ENCODE measurements around the gene KRTAP5-7.

Gene KRTAP5-7

DNA sequence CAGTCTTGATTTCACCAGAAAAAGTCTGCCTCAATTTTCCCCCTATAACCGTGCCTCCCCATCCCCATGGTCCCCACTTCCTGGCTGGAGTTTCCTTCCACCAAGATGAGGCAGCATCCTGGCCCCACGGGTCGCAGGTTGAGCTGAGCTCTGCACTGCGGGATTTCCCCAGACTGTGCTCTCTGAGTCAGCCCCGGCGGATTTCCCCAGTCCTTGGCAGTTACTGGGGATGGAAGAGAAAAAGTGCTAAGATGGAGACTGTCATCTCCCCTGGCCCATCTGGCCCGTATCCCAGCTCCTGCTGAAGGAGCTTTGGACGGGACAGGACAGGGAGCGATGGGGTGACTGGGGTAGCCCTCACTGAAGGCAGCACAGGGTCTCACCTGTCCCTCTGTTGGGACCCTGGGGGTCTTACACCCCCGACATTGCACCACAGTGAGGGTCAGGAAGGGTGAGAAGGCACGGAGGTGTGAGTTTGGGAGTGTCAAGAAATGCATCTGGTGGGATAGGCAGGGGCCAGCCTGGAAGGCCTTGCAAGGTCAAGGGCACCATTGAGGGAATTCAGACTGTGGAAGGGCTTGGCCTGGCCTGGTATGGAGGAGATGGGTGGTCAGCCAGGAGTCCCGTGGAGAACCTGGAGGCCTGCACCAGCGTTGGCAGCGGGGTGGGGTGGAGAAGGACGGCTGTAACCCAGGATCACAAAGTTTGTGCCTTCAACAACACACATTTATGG is 37.6 kb upstream of the KRTAP5-7 start:
- peak; percentile 11 for DNase-seq (ENCODE audit: low spot score)
- POLR2A ChIA-PET (ENCODE audit: low non-redundant PET), result no interaction called here
- H3K27ac ChIP-seq, result no peak overlapping the region
- CTCF ChIA-PET, result interaction anchor here (0.6 kb wide), 1 partner anchor 50 kb away, joined by 4 read pairs; no protein-coding TSS in a partner anchor
- TF ChIP-seq, protein P1, sequence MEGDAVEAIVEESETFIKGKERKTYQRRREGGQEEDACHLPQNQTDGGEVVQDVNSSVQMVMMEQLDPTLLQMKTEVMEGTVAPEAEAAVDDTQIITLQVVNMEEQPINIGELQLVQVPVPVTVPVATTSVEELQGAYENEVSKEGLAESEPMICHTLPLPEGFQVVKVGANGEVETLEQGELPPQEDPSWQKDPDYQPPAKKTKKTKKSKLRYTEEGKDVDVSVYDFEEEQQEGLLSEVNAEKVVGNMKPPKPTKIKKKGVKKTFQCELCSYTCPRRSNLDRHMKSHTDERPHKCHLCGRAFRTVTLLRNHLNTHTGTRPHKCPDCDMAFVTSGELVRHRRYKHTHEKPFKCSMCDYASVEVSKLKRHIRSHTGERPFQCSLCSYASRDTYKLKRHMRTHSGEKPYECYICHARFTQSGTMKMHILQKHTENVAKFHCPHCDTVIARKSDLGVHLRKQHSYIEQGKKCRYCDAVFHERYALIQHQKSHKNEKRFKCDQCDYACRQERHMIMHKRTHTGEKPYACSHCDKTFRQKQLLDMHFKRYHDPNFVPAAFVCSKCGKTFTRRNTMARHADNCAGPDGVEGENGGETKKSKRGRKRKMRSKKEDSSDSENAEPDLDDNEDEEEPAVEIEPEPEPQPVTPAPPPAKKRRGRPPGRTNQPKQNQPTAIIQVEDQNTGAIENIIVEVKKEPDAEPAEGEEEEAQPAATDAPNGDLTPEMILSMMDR (conservative IDR thresholded peaks at IDR 0.05; ENCODE audit: low read depth), result no peak

DNA sequence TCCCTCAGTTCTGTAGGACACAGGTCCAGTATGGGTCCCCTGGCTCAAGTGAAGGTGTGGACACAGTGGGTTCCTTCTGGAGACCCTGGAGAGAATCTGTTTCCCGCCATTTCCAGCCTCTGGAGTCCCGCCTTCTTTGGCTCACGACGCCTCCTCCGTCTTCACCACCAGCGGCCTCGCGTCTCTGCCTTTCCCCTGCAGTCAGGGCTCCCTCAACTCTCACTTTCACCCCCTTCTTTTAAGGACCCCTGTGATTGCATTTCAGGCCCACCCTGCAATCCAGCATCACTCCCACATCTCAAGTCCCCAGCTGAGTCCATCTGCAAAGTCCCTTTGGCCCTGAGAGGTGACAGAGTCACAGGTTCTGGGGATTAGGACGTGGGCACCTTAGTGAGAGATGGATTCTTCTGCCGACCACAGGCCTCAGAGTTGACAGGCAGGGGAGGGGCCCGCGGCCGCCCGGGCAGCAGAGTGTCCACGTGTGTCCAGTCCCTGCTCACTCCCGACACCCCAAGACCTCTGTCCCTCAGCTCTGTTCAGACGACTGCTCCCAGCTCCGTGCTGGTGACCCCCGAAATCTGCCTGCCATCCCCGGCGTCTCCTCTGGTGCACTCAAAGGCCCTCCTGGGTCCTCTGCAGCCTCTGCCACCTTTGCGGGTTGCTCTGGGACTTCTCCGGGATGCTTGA is 36.9 kb upstream of the KRTAP5-7 start:
- ChIA-PET POLR2A (ENCODE audit: low non-redundant PET) (no interaction called here), CTCF (no interaction called here)
- TF ChIP-seq, protein P1 (conservative IDR thresholded peaks at IDR 0.05; ENCODE audit: low read depth), result no peak
- H3K27ac ChIP-seq, result no peak overlapping the region
- no peak for DNase-seq (ENCODE audit: low spot score)

DNA sequence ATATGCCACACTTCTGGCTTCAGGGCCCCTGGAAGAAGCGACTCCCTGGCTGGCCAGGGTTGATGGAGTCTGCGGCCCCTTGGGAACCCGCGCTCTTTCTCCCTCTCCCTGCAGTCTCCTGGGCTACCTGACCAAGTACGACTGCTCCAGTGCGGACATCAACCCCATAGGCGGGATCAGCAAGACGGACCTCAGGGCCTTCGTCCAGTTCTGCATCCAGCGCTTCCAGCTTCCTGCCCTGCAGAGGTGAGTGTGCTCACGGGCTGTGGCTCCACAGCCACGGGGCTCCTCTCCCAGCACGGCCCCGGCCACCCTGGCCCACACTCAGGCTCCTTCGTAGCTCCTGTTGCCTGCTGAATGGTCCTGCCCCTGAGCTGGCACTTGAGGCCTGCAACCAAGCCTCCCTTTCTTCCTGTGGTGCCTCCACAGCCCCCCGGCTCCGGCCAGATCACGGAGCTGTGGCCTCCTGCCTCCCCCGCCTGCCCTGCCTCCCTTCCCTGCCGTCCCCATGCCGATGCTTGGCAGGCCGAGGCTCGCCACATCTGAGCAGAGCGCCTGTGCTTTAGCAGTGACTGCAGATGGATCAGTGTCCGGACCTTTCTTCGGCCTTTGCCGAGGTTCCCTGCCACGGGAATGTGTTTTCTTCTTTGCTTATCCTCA is 36.2 kb upstream of the KRTAP5-7 start:
- ChIA-PET POLR2A (ENCODE audit: low non-redundant PET) (no interaction called here), CTCF (no interaction called here)
- TF ChIP-seq, protein P1 (conservative IDR thresholded peaks at IDR 0.05; ENCODE audit: low read depth), result no peak
- DNase-seq (ENCODE audit: low spot score), result no peak
- H3K27ac ChIP-seq, result no peak overlapping the region

DNA sequence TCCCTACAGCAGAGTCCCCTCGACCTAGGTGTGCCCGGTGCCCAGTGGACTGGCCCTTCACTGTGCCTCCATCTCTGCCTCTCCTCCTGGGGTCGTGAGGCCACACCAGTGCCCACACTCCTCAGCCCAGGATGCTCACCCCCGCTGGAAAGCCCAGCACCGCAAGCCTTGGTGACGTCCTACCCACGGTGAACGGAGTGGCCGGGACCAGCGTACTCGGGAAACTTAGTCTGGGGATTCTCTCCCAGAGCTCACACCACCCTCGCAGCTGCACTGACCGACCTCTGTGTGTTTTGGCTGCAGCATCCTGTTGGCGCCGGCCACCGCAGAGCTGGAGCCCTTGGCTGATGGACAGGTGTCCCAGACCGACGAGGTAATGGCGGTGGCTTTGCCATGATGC is 35.5 kb upstream of the KRTAP5-7 start:
- ChIA-PET CTCF (no interaction called here), POLR2A (ENCODE audit: low non-redundant PET) (no interaction called here)
- H3K27ac ChIP-seq, result no peak overlapping the region
- TF ChIP-seq, protein P1 (conservative IDR thresholded peaks at IDR 0.05; ENCODE audit: low read depth), result no peak
- no peak for DNase-seq (ENCODE audit: low spot score)

DNA sequence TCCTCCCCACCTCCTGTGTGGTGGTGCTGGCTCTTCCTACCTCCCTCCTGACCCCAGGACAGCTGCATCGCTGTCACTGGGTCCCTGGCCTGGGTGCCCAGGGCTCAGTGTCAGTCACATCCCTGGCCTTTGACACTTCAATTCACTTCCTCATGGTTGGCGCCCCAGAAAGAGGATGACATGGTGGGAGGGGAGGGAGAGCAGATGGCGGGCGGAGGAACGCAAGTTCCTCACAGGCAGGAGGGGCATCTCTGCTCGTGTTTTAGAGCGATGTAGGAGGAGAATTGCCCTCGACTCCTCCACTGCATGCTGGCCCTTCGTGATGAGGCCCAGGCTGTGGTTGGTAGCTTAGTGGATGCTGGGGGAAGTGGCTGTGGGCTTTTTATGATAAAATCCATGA is 35.1 kb upstream of the KRTAP5-7 start:
- DNase-seq (ENCODE audit: low spot score), result no peak
- CTCF ChIA-PET, result no interaction called here
- TF ChIP-seq, protein P1 (conservative IDR thresholded peaks at IDR 0.05; ENCODE audit: low read depth), result no peak
- POLR2A ChIA-PET (ENCODE audit: low non-redundant PET), result no interaction called here
- H3K27ac ChIP-seq, result no peak overlapping the region

DNA sequence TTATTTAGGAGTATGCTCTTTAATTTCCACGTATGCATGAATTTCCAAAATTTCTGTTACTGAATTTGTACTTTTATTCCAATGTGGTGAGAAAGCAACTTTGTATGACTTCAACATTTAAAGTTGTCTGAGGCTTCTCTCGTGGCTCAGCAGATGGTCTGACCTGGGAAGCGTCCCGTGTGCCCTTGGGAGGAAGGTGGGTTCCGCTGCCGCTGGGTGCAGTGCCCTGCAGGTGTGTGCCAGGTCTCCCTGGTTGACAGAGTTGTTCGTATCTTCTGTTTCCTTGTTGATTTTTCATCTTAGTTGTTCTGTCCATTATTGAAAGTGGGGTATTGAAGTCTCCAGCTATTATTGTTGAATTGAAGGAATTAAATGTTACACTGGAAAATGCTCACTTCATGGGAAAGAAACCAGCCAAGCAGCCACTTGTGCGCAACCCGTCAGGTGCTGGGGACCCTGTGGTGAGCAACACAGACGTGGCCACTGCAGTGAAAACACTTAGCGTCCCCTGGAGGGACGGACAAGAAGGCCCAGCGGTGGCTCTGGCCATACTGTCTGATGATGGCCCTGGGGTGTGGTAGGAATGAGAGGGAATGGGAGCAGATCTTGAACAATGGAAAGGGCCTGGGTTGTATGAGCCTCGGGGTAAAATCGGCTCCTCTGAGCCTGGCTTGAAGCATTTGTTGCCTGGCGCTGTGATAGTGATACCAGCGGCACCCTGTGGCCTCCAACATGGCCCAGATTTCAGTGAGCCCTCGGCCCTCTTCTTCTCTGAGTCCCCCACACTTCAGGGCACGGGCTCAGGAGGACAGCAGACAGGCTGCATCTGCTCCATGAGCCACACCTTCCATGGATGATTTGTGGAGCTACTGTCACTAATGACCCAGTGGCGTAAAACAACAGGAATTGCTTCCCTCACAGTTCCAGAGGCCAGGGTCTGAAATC is 31.5 kb upstream of the KRTAP5-7 start:
- ChIA-PET CTCF (no interaction called here), POLR2A (ENCODE audit: low non-redundant PET) (no interaction called here)
- no peak overlapping the region for H3K27ac ChIP-seq
- TF ChIP-seq, protein P1 (conservative IDR thresholded peaks at IDR 0.05; ENCODE audit: low read depth), result no peak
- DNase-seq (ENCODE audit: low spot score), result no peak

Data from RWPE1 (cell line).